ENCODE data around the gene GRWD1.

DNA sequence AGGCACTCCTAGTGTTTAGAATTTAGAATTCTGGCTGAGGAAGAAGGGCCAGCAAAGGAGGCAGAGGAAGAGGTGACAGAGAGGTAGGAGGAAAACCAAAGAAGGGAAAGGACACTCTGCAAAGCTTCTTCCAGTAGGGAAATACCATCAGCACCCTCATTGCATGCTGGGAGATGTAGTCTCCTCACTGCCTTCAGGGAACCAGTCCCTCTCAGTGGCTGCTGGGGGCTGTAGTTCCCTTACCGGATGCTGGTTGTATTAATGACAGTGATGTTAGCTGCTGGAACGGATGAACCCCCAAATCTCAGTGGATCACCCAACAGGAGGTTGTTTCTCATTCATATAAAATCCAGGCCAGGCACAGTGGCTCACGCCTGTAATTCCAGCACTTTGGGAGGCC is 42.2 kb upstream of the GRWD1 start:
- TF ChIP-seq, protein P1, sequence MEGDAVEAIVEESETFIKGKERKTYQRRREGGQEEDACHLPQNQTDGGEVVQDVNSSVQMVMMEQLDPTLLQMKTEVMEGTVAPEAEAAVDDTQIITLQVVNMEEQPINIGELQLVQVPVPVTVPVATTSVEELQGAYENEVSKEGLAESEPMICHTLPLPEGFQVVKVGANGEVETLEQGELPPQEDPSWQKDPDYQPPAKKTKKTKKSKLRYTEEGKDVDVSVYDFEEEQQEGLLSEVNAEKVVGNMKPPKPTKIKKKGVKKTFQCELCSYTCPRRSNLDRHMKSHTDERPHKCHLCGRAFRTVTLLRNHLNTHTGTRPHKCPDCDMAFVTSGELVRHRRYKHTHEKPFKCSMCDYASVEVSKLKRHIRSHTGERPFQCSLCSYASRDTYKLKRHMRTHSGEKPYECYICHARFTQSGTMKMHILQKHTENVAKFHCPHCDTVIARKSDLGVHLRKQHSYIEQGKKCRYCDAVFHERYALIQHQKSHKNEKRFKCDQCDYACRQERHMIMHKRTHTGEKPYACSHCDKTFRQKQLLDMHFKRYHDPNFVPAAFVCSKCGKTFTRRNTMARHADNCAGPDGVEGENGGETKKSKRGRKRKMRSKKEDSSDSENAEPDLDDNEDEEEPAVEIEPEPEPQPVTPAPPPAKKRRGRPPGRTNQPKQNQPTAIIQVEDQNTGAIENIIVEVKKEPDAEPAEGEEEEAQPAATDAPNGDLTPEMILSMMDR (IDR thresholded peaks at IDR 0.05; ENCODE audit: insufficient read depth, low read length, poor library complexity, severe bottlenecking) = no peak
- TF ChIP-seq EZH2phosphoT487 (conservative IDR thresholded peaks at IDR 0.05; ENCODE audit: low read length) = no peak

Data from SU-DHL-6 (cell line).